HUDEP-2 (cell line): Measurements from ENCODE around the gene ZNF527.
"Not testable (repeated sequence)": the region's sequence is repeated elsewhere in the genome, so short reads cannot be mapped to it uniquely, and the experiment has no call there.

Source experiments
- DNase-seq, 76 experiments: peaks; one replicate each; lab custom pipeline; 2025; ENCODE audit not compliant: unreplicated experiment in 76 of 76; lab: John Stamatoyannopoulos, UW

Gene ZNF527

GRCh38 chr19:37370880-37371661 is at the start of gene ZNF527:
Gene ZNF527 (plus strand): TSS chr19:37371099. CDS start chr19:37374199, 3,100 bp downstream.
- peak; percentile 53 to 98 (median 95) for DNase-seq

- peak in 2 of 76 experiments; percentile 6 to 7 for DNase-seq
Measured at GRCh38 chr19:37329686-37330085, 41.2 kb upstream of the ZNF527 start.

- DNase-seq = no peak
Measured at GRCh38 chr19:37332839-37333238, 38.1 kb upstream of the ZNF527 start.

- DNase-seq = no peak
Measured at GRCh38 chr19:37333457-37333856, 37.4 kb upstream of the ZNF527 start.

GRCh38 chr19:37334179-37335071 is 36.5 kb upstream of the ZNF527 start:
- DNase-seq = peak in 73 of 76 experiments; percentile 10 to 92 (median 74)

- no peak for DNase-seq
Measured at GRCh38 chr19:37342753-37343152, 28.1 kb upstream of the ZNF527 start.

- DNase-seq = no peak
Measured at GRCh38 chr19:37346091-37346490, 24.8 kb upstream of the ZNF527 start.

- DNase-seq = no peak
Measured at GRCh38 chr19:37348060-37348459, 22.8 kb upstream of the ZNF527 start.

GRCh38 chr19:37353968-37354367 is 16.9 kb upstream of the ZNF527 start:
- DNase-seq = no peak

GRCh38 chr19:37355901-37356300 is 15.0 kb upstream of the ZNF527 start:
- DNase-seq = no peak

- DNase-seq = no peak
Measured at GRCh38 chr19:37361994-37362393, 8.9 kb upstream of the ZNF527 start.

GRCh38 chr19:37362733-37363132 is 8.2 kb upstream of the ZNF527 start:
- peak in 1 of 76 experiments; percentile 4 for DNase-seq

GRCh38 chr19:37370386-37370879 is 466 bp upstream of the ZNF527 start:
- DNase-seq = peak in 1 of 76 experiments; percentile 43

GRCh38 chr19:37389234-37389633 is 18.3 kb downstream of the ZNF527 start:
- DNase-seq = no peak

- not testable (repeated sequence) for DNase-seq
Measured at GRCh38 chr19:37391399-37391798, 20.5 kb downstream of the ZNF527 start.

GRCh38 chr19:37401078-37401477 is 30.2 kb downstream of the ZNF527 start:
- no peak for DNase-seq

GRCh38 chr19:37403403-37403802 is 32.5 kb downstream of the ZNF527 start:
- no peak for DNase-seq

GRCh38 chr19:37406140-37406846 is 35.4 kb downstream of the ZNF527 start:
- DNase-seq = not testable (repeated sequence)

- no peak for DNase-seq
Measured at GRCh38 chr19:37412700-37413099, 41.8 kb downstream of the ZNF527 start.

- DNase-seq = no peak
Measured at GRCh38 chr19:37413313-37414084, 42.6 kb downstream of the ZNF527 start.
